ENCODE measurements around the gene ADNP.

DNA sequence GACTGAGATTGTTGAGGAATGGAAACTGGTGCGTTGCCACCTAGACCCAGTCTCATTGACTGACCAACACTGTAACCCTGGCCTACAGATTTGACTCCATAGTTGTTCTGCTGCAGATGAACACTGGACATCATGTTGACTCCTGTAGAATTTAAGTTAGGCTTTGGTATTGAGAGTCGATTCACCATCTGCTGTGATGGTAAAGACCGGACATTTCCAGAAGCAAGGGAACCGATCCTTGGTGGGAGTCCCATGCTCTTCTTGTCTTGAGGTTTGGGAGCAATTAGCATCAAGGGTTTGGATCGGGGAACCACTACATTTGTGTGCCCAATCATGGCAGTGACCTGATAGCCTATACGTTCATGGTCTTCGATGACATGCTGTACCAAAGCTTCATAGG lies 37.6 kb downstream of the ADNP start:
- TF ChIP-seq, protein P1, sequence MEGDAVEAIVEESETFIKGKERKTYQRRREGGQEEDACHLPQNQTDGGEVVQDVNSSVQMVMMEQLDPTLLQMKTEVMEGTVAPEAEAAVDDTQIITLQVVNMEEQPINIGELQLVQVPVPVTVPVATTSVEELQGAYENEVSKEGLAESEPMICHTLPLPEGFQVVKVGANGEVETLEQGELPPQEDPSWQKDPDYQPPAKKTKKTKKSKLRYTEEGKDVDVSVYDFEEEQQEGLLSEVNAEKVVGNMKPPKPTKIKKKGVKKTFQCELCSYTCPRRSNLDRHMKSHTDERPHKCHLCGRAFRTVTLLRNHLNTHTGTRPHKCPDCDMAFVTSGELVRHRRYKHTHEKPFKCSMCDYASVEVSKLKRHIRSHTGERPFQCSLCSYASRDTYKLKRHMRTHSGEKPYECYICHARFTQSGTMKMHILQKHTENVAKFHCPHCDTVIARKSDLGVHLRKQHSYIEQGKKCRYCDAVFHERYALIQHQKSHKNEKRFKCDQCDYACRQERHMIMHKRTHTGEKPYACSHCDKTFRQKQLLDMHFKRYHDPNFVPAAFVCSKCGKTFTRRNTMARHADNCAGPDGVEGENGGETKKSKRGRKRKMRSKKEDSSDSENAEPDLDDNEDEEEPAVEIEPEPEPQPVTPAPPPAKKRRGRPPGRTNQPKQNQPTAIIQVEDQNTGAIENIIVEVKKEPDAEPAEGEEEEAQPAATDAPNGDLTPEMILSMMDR (IDR thresholded peaks at IDR 0.05) = no peak
- TF ChIP-seq EZH2phosphoT487 (IDR thresholded peaks at IDR 0.05) = no peak
